ENCODE results near the gene MAPK12. TPM values are rescaled to one million over a fixed set of nuclear protein-coding genes. Genes with fewer than 3 reads are reported as not detected.

The MAPK12 gene
- total RNA-seq, 1 experiment from 2014 or later, result 74.6 TPM

- no peak for TF ChIP-seq SIN3A (IDR thresholded peaks at IDR 0.05; ENCODE audit: borderline replicate concordance, insufficient read depth, low read depth, low read length)
- no peak for TF ChIP-seq POLR2AphosphoS5 (IDR thresholded peaks at IDR 0.05; ENCODE audit: low read depth, low read length)
- TF ChIP-seq TCF7L2 (IDR thresholded peaks at IDR 0.05; ENCODE audit: low read depth, low read length), result no peak
- TF ChIP-seq REST (IDR thresholded peaks at IDR 0.05; ENCODE audit: insufficient read depth in 1 of 2, low read depth in 2 of 2, low read length in 1 of 2), result no peak
- Histone ChIP-seq H3K9me3 (ENCODE audit: control insufficient read depth, insufficient read depth, low read depth, low read length) (no peaks in the 10 kb centered on the region), H3K27ac (ENCODE audit: low read length) (no peak overlapping the region), H3K4me1 (ENCODE audit: control insufficient read depth, insufficient read depth, low read length) (peaks cover 5% of the 10 kb centered on the region; the same call in 1 of the 2 replicates), H3K4me3 (ENCODE audit: low read depth in 2 of 2, low read length in 2 of 2) (no peak overlapping the region), H3K36me3 (ENCODE audit: control insufficient read depth, insufficient read depth, low read length) (no peaks in the 10 kb centered on the region; the same call in 1 of the 2 replicates), H3K27me3 (ENCODE audit: control insufficient read depth, insufficient read depth, low read length) (no peaks in the 10 kb centered on the region)
- no peak for DNase-seq (ENCODE audit: low read depth, low spot score)
- ChIA-PET POLR2A (no interaction called here), CTCF (interaction anchor here (0.5 kb wide), 1 partner anchor 16 kb away, joined by 3 read pairs; no protein-coding TSS in a partner anchor)
- no peak for ATAC-seq
- intact Hi-C loops (cut with micrococcal nuclease; ENCODE audit: unreplicated experiment) (no loop called here), in situ Hi-C loops (cut with HindIII; ENCODE audit: low pct_unique_long_range_greater_than_20kb, low sequenced_read_pairs) (no loop called here)
- no TSS peak for BruUV-seq (replicated peaks)
Measured at GRCh38 chr22:50287731-50288130, 26.2 kb upstream of the MAPK12 start.

- Histone ChIP-seq H3K27me3 (ENCODE audit: control insufficient read depth, insufficient read depth, low read length) (no peaks in the 10 kb centered on the region), H3K27ac (ENCODE audit: low read length) (no peak overlapping the region), H3K4me3 (ENCODE audit: low read depth in 2 of 2, low read length in 2 of 2) (no peak overlapping the region), H3K4me1 (ENCODE audit: control insufficient read depth, insufficient read depth, low read length) (peaks cover 4% of the 10 kb centered on the region; the same call in 1 of the 2 replicates), H3K9me3 (ENCODE audit: control insufficient read depth, insufficient read depth, low read depth, low read length) (no peaks in the 10 kb centered on the region), H3K36me3 (ENCODE audit: control insufficient read depth, insufficient read depth, low read length) (no peaks in the 10 kb centered on the region; the same call in 1 of the 2 replicates)
- TF ChIP-seq REST (IDR thresholded peaks at IDR 0.05; ENCODE audit: insufficient read depth in 1 of 2, low read depth in 2 of 2, low read length in 1 of 2), result no peak
- ATAC-seq (no peak), DNase-seq (ENCODE audit: low read depth, low spot score) (no peak)
- in situ Hi-C loops (cut with HindIII; ENCODE audit: low pct_unique_long_range_greater_than_20kb, low sequenced_read_pairs) (no loop called here), intact Hi-C loops (cut with micrococcal nuclease; ENCODE audit: unreplicated experiment) (no loop called here)
- BruUV-seq (replicated peaks), result no TSS peak
- ChIA-PET POLR2A (no interaction called here), CTCF (no interaction called here)
Measured at GRCh38 chr22:50286701-50287318, 25.3 kb upstream of the MAPK12 start.

GRCh38 chr22:50286275-50286674 lies 24.8 kb upstream of the MAPK12 start:
- Histone ChIP-seq H3K27ac (ENCODE audit: low read length) (no peak overlapping the region), H3K27me3 (ENCODE audit: control insufficient read depth, insufficient read depth, low read length) (no peaks in the 10 kb centered on the region), H3K4me3 (ENCODE audit: low read depth in 2 of 2, low read length in 2 of 2) (no peak overlapping the region), H3K9me3 (ENCODE audit: control insufficient read depth, insufficient read depth, low read depth, low read length) (no peaks in the 10 kb centered on the region), H3K36me3 (ENCODE audit: control insufficient read depth, insufficient read depth, low read length) (no peaks in the 10 kb centered on the region; the same call in 1 of the 2 replicates), H3K4me1 (ENCODE audit: control insufficient read depth, insufficient read depth, low read length) (peaks cover 4% of the 10 kb centered on the region; the same call in 1 of the 2 replicates)
- TF ChIP-seq TCF7L2 (IDR thresholded peaks at IDR 0.05; ENCODE audit: low read depth, low read length) (no peak), SIN3A (IDR thresholded peaks at IDR 0.05; ENCODE audit: borderline replicate concordance, insufficient read depth, low read depth, low read length) (no peak), REST (IDR thresholded peaks at IDR 0.05; ENCODE audit: insufficient read depth in 1 of 2, low read depth in 2 of 2, low read length in 1 of 2) (no peak), POLR2AphosphoS5 (IDR thresholded peaks at IDR 0.05; ENCODE audit: low read depth, low read length) (no peak), CTCF (IDR thresholded peaks at IDR 0.05) (no peak)
- ChIA-PET CTCF (no interaction called here), POLR2A (no interaction called here)
- intact Hi-C loops (cut with micrococcal nuclease; ENCODE audit: unreplicated experiment) (no loop called here), in situ Hi-C loops (cut with HindIII; ENCODE audit: low pct_unique_long_range_greater_than_20kb, low sequenced_read_pairs) (no loop called here)
- BruUV-seq (replicated peaks), result no TSS peak
- DNase-seq (ENCODE audit: low read depth, low spot score) (no peak), ATAC-seq (no peak)
